GM19328 (cell line): ENCODE measurements around the gene IL18R1.

ENCODE experiments used
- ATAC-seq: cut with Tn5 transposase; IDR thresholded peaks from one replicate; pipeline ENCODE4 v1.9.1; 2021; ENCODE audit warnings: mild to moderate bottlenecking, moderate library complexity; ENCODE audit not compliant: unreplicated experiment

IL18R1 gene

GRCh38 chr2:102427249-102427648, 71.7 kb downstream of the IL18R1 start:
- no peak for ATAC-seq

GRCh38 chr2:102428573-102428972, 73.0 kb downstream of the IL18R1 start:
- ATAC-seq, result no peak

DNA sequence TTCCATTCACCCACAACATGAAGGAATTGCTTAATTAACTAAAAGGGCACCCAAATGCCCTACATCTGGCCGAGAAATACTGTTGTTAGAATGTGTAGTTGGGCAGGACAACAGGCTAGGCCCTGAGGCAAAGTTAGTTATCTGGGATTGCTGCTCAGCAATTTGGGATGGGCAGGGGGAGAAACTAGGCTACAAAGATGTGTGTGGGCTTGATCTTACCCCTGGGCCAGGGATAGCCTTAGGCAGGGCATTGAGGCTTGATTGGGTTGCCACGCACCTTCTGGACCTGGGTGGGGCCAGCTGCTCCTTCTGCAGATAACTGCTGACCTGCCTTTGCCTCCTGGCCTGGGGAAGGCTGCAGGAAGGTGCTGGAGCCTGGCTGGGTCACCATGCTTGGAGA, 76.8 kb downstream of the IL18R1 start:
- no peak for ATAC-seq

GRCh38 chr2:102433973-102434654, 78.5 kb downstream of the IL18R1 start:
- ATAC-seq, result no peak

GRCh38 chr2:102434655-102435381, 79.2 kb downstream of the IL18R1 start:
- ATAC-seq, result no peak

DNA sequence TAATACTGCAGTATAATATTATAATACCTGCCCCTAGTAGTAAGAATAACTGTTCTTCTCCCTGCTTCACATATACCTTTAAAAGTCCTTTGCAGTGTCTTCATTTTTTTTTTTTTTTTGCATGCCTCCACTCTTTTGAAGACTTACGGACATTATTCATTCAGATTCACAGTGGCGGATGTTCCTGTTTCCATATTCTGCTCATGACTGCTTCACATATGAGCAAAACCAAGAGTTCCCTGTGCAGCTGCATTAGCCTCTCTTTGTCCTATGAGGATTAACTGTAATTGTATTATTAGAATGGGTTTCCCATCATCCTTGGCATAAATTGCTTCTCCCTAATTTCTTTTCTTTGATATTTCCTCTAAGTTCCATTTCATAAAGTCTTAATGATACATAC, 80.1 kb downstream of the IL18R1 start:
- no peak for ATAC-seq

- no peak for ATAC-seq
Measured at GRCh38 chr2:102436323-102436722, 80.7 kb downstream of the IL18R1 start.

- no peak for ATAC-seq
Measured at GRCh38 chr2:102437122-102437521, 81.5 kb downstream of the IL18R1 start.

DNA sequence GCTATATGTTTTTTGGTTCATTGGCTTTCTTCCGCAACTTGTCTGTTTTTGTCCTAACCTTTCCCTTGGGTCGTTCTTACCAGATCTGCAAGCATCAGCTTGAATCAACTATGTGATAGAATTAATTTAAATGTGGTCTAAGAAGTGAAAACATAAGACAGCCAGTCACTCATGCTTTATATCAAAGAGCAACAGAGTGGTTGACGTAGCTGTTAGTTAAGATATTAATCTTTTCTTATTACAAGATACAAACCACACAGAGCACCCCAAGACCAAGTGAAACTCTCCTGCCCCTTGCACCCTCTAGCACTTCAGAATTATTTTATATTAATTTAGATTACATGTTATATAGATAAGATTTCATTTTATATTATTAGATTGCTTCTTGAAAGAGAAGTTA, 82.5 kb downstream of the IL18R1 start:
- ATAC-seq, result no peak

DNA sequence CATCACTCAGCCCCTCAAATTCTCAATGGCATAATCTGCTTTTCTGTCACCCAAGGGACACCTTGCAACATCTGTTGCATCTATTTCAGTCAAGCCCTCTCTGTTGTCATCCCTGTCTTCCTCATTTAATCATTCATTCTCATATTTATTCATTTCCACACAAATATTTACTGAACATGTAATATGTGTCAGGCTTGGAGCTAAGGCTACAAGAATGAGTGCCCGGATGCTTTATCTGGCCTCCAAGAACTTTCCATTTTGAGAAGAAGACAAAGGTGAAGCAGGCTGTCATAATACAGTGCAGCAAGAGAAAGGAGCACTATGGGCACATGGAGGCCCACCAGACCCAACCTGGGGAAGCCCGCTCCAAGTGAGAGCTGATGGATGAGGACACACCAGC, 83.0 kb downstream of the IL18R1 start:
- ATAC-seq, result no peak

- no peak for ATAC-seq
Measured at GRCh38 chr2:102439065-102439695, 83.6 kb downstream of the IL18R1 start.

GRCh38 chr2:102442967-102443828, 87.6 kb downstream of the IL18R1 start:
- ATAC-seq, result no peak

- no peak for ATAC-seq
Measured at GRCh38 chr2:102444233-102444632, 88.6 kb downstream of the IL18R1 start.

DNA sequence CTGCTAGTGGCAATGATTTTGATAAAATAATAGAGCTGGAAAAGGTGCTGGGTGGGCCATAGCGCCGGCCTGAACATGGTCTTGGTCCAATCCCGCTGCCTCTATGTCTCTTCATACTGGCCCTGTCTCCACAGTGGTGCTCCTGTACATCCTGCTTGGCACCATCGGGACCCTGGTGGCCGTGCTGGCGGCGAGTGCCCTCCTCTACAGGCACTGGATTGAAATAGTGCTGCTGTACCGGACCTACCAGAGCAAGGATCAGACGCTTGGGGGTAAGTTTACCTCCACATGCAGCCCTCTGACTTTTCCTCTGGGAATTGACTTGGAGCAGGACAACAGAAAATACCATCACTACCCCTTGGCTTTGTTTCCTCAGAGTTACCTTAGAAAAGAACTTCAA, 91.3 kb downstream of the IL18R1 start:
- ATAC-seq, result no peak
